ENCODE data around the gene OR10H2.
"Not testable (repeated sequence)": the region's sequence is repeated elsewhere in the genome, so short reads cannot be mapped to it uniquely, and the experiment has no call there.

The OR10H2 gene

GRCh38 chr19:15774159-15774558 lies 46.3 kb downstream of the OR10H2 start:
- DNase-seq = not testable (repeated sequence)

- DNase-seq = no peak
These were observed 47.4 kb downstream of the OR10H2 start for GRCh38 chr19:15775249-15775648.

- DNase-seq = no peak
These were observed 48.4 kb downstream of the OR10H2 start for GRCh38 chr19:15776264-15776663.

- DNase-seq = no peak
These were observed 49.5 kb downstream of the OR10H2 start for GRCh38 chr19:15776991-15777970.
